Measurements from ENCODE around the gene HOXA3.

Gene HOXA3

DNA sequence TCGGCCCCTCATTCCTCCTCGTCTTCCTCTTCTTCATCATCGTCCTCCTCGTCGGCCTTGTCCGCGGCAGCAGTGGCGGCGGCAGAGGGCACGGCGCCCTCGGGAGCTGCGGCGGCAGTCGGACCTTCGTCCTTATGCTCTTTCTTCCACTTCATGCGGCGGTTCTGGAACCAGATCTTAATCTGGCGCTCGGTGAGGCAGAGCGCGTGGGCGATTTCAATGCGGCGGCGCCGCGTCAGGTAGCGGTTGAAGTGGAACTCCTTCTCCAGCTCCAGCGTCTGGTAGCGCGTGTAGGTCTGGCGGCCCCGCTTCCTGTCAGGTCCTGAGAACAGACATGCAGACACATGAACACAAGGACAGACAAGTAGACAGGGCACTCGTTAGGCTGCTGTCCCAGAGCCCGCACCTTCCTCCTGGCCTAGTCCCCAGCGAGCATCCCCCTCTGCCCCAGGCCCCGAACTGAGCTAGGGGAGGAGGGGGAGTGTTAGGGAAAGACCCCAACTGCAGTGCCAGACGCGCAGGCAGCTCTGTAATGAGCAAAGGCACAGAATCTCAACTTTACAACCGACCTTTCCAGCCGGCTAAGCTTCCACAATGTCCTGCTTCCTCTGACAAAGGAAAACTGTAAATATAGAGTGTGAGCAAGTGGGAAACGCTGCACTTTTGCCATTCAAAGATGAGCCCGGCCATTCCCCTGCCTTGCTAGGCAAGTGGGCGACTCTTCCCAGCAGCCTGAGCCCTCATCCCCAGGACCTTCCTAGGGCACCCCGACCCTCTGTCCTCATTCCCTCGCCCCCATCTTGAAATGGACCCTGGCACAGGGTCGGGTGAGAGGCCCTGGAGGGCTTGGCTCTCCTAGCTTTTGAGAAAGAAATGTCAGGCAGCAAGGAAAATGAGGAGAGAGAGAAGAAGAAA lies 2.8 kb upstream of the HOXA3 start:
- DNase-seq = no peak
- H3K9ac ChIP-seq (ENCODE audit: low read length) = no peak overlapping the region
- H4K20me1 ChIP-seq (ENCODE audit: insufficient read depth, low read length) = no peaks in the 10 kb centered on the region
- H3K4me1 ChIP-seq (ENCODE audit: low read length) = peaks cover 9% of the 10 kb centered on the region; the same call in 1 of the 2 replicates
- H3K9me3 ChIP-seq (replicated peaks; ENCODE audit: insufficient read depth, low read length) = no peaks in the 10 kb centered on the region
- H3K4me3 ChIP-seq (ENCODE audit: low read length) = peak overlapping the region; percentile 38; the same call in 1 of the 2 replicates
- H3K27me3 ChIP-seq (replicated peaks; ENCODE audit: insufficient read depth, low read length) = peaks cover 91% of the 10 kb centered on the region
- no peaks in the 10 kb centered on the region for H3K9me2 ChIP-seq (replicated peaks; ENCODE audit: insufficient read depth, low read length)
- H3K36me3 ChIP-seq (replicated peaks; ENCODE audit: insufficient read depth, low read length) = no peaks in the 10 kb centered on the region
- peak overlapping the region; percentile 60 for H3K4me2 ChIP-seq (ENCODE audit: low read depth, low read length)
- peak overlapping the region; percentile 34; the same call in 1 of the 2 replicates for H2AFZ ChIP-seq (ENCODE audit: low read length)
- no peak overlapping the region for H3K27ac ChIP-seq (ENCODE audit: low read length)
- no peaks in the 10 kb centered on the region for H3F3A ChIP-seq (ENCODE audit: insufficient read depth, low read length)
- TF ChIP-seq, protein P1, sequence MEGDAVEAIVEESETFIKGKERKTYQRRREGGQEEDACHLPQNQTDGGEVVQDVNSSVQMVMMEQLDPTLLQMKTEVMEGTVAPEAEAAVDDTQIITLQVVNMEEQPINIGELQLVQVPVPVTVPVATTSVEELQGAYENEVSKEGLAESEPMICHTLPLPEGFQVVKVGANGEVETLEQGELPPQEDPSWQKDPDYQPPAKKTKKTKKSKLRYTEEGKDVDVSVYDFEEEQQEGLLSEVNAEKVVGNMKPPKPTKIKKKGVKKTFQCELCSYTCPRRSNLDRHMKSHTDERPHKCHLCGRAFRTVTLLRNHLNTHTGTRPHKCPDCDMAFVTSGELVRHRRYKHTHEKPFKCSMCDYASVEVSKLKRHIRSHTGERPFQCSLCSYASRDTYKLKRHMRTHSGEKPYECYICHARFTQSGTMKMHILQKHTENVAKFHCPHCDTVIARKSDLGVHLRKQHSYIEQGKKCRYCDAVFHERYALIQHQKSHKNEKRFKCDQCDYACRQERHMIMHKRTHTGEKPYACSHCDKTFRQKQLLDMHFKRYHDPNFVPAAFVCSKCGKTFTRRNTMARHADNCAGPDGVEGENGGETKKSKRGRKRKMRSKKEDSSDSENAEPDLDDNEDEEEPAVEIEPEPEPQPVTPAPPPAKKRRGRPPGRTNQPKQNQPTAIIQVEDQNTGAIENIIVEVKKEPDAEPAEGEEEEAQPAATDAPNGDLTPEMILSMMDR (IDR thresholded peaks at IDR 0.05; ENCODE audit: low read length) = no peak
- TF ChIP-seq EZH2phosphoT487 (IDR thresholded peaks at IDR 0.05; ENCODE audit: low read length) (no peak), EZH2 (optimal IDR thresholded peaks at IDR 0.05; ENCODE audit: low read depth, low read length) (peak; percentile 90)
- no peaks in the 10 kb centered on the region for H3K79me2 ChIP-seq (ENCODE audit: low read length)

GRCh38 chr7:27154369-27154768 lies 2.0 kb upstream of the HOXA3 start:
- no peaks in the 10 kb centered on the region for H4K20me1 ChIP-seq (ENCODE audit: insufficient read depth, low read length)
- no peaks in the 10 kb centered on the region for H3K9me3 ChIP-seq (replicated peaks; ENCODE audit: insufficient read depth, low read length)
- H3K4me2 ChIP-seq (ENCODE audit: low read depth, low read length) = peak overlapping the region; percentile 60; the same call in 1 of the 2 replicates
- no peaks in the 10 kb centered on the region for H3K9me2 ChIP-seq (replicated peaks; ENCODE audit: insufficient read depth, low read length)
- no peak for DNase-seq
- TF ChIP-seq EZH2 (optimal IDR thresholded peaks at IDR 0.05; ENCODE audit: low read depth, low read length) (no peak), EZH2phosphoT487 (IDR thresholded peaks at IDR 0.05; ENCODE audit: low read length) (no peak)
- TF ChIP-seq, protein P1 (IDR thresholded peaks at IDR 0.05; ENCODE audit: low read length) = no peak
- H3K27ac ChIP-seq (ENCODE audit: low read length) = no peak overlapping the region
- no peak overlapping the region for H3K9ac ChIP-seq (ENCODE audit: low read length)
- H3K4me1 ChIP-seq (ENCODE audit: low read length) = peaks cover 7% of the 10 kb centered on the region; the same call in 1 of the 2 replicates
- no peak overlapping the region for H3K4me3 ChIP-seq (ENCODE audit: low read length)
- H3K79me2 ChIP-seq (ENCODE audit: low read length) = no peaks in the 10 kb centered on the region
- no peaks in the 10 kb centered on the region for H3K36me3 ChIP-seq (replicated peaks; ENCODE audit: insufficient read depth, low read length)
- H3K27me3 ChIP-seq (replicated peaks; ENCODE audit: insufficient read depth, low read length) = peaks cover 87% of the 10 kb centered on the region
- no peak overlapping the region for H2AFZ ChIP-seq (ENCODE audit: low read length)
- no peaks in the 10 kb centered on the region for H3F3A ChIP-seq (ENCODE audit: insufficient read depth, low read length)

- H3K9me2 ChIP-seq (replicated peaks; ENCODE audit: insufficient read depth, low read length) = no peaks in the 10 kb centered on the region
- H3F3A ChIP-seq (ENCODE audit: insufficient read depth, low read length) = no peaks in the 10 kb centered on the region
- H2AFZ ChIP-seq (ENCODE audit: low read length) = no peak overlapping the region
- no peaks in the 10 kb centered on the region for H3K79me2 ChIP-seq (ENCODE audit: low read length)
- peaks cover 87% of the 10 kb centered on the region for H3K27me3 ChIP-seq (replicated peaks; ENCODE audit: insufficient read depth, low read length)
- no peak overlapping the region for H3K4me2 ChIP-seq (ENCODE audit: low read depth, low read length)
- no peaks in the 10 kb centered on the region for H3K9me3 ChIP-seq (replicated peaks; ENCODE audit: insufficient read depth, low read length)
- no peak for DNase-seq
- H3K36me3 ChIP-seq (replicated peaks; ENCODE audit: insufficient read depth, low read length) = no peaks in the 10 kb centered on the region
- H3K4me3 ChIP-seq (ENCODE audit: low read length) = no peak overlapping the region
- TF ChIP-seq, protein P1 (IDR thresholded peaks at IDR 0.05; ENCODE audit: low read length) = no peak
- no peak for TF ChIP-seq EZH2phosphoT487 (IDR thresholded peaks at IDR 0.05; ENCODE audit: low read length)
- TF ChIP-seq EZH2 (optimal IDR thresholded peaks at IDR 0.05; ENCODE audit: low read depth, low read length) = no peak
- no peak overlapping the region for H3K27ac ChIP-seq (ENCODE audit: low read length)
- H3K4me1 ChIP-seq (ENCODE audit: low read length) = peaks cover 7% of the 10 kb centered on the region; the same call in 1 of the 2 replicates
- no peaks in the 10 kb centered on the region for H4K20me1 ChIP-seq (ENCODE audit: insufficient read depth, low read length)
- no peak overlapping the region for H3K9ac ChIP-seq (ENCODE audit: low read length)
These were observed 1.1 kb upstream of the HOXA3 start for GRCh38 chr7:27153526-27153925.

All from MM.1S (cell line).